Measurements from ENCODE around the gene ZNF786.
"Not testable (repeated sequence)": the region's sequence is repeated elsewhere in the genome, so short reads cannot be mapped to it uniquely, and the experiment has no call there.

Gene ZNF786

GRCh38 chr7:149081914-149082313, 8.6 kb downstream of the ZNF786 start:
- no peak for DNase-seq

- DNase-seq, result no peak
Observed at GRCh38 chr7:149077594-149077993, 12.9 kb downstream of the ZNF786 start.

DNA sequence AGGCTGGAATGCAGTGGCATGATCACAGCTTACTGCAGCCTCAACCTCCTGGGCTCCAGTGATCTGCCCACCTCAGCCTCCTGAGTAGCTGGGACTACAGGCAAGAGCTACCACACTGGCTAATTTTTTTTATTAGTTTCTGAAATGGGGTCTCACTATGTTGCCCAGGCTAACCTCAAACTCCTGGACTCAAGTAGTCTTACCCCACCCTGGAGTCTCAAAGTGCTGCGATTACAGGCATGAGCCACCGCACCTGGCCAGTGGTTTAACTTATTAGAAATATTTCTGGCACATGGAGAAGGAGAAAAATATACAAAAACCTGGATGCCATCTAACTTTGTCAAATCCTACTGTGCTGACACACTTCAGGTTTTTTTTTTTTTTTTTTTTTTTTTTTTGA, 15.2 kb downstream of the ZNF786 start:
- DNase-seq, result no peak

GRCh38 chr7:149074116-149074885, 16.2 kb downstream of the ZNF786 start:
- no peak for DNase-seq

GRCh38 chr7:149072438-149072775, 18.1 kb downstream of the ZNF786 start:
- DNase-seq, result no peak

GRCh38 chr7:149071641-149072437, 18.7 kb downstream of the ZNF786 start:
- DNase-seq, result no peak

DNA sequence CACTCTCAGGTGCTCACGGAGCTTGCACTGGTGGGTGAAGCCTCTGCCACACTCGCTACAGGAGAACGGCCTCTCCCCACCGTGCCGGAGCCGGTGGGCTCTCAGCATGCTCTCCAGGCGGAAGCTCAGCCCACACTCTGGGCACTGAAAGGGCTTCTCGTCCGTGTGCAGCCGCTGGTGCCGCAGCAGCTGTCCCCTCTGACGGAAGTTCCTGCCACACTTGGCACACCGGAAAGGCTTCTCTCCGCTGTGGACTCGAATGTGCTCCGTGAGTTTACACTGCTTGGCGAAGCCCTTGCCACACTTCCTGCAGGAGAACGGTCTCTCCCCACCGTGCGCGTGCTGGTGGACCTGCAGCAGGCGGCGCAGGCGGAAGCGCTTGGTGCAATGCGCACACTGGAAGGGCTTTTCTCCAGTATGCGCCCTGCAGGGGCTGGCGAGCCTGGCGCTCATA, 19.3 kb downstream of the ZNF786 start:
- DNase-seq, result no peak

GRCh38 chr7:149070372-149071125, 20.0 kb downstream of the ZNF786 start:
- DNase-seq, result no peak

DNA sequence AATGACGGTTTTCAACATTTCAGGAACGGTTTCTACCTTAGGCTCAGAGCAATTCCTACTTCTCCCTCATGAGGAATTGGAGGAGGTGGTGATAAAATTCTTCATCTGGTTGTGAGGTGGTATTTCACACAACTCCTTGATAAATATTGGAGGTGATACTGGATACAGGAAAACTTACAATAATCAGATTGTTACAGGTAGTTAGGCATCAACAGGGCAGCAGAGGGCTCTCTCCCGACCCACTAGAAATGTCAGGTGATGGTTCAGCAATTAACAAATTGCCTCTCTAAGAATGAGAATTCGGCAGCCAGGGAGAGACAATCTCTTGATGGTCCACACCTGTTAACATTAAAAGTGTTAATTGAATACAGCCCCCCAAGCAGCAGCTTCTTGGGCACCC, 22.6 kb downstream of the ZNF786 start:
- DNase-seq, result no peak

DNA sequence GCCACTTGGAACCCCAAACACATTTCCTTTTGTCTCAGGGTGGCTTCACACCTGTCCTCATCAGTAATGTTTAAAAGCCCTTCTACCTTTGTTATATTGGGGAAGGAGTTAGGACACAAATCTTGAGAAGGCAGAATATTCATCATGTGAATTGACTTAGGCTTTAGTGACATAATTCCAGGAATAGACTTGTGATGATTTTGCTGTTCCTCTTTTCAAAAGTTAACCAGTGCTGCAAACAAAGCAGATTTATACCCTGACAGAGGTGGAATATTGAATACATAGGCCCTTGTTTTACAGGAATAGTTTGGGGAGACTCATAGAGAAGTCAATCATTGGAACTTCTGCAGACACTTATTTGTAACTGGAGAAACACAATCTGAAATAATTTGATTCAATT, 27.0 kb downstream of the ZNF786 start:
- no peak for DNase-seq

DNA sequence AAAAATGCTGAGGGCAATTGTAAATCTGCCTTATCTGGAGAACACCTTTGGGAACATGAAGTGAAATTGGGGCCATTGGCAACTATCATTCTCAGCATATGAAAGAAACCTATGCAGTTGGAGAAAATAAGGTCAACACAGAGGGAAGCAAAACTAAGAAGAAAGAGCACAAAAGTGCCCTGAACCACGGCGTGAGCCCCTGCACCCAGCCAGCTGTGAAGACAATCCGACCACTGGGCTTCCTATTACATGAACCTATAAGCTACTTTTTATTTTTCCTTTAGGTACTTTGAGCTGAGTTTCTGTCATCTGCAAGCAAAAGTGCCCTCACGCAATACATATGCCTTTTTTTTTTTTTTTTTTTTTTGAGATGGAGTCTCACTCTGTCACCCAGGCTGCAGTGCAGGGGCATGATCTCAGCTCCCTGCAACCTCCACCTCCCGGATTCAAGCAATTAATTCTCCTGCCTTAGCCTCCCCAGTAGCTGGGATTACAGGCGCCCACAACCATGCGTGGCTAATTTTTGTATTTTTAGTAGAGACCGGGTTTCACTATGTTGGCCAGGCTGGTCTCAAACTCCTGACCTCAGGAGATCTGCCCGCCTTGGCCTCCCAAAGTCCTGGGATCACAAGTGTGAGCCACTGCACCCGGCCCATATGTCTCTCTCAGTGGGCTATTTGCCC, 28.2 kb downstream of the ZNF786 start:
- DNase-seq, result not testable (repeated sequence)

DNA sequence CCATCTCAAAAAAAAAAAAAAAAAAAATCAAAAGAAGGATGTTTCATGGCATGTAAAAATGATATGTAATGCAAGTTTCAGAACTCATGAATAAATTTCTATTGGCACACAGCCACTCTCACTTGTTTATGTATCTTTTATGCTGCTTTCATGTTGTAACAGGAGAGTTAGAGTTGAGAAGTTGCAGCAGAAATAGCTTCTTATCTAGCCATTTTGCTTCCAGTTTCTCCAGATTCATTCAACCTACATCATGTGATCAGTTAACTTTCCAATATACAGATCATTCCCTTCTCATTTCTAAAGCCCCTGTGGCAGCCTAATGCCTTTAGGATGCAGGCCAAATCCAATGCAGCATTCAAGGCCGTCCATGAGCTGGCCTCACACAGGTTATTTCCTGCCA, 30.4 kb downstream of the ZNF786 start:
- no peak for DNase-seq

DNA sequence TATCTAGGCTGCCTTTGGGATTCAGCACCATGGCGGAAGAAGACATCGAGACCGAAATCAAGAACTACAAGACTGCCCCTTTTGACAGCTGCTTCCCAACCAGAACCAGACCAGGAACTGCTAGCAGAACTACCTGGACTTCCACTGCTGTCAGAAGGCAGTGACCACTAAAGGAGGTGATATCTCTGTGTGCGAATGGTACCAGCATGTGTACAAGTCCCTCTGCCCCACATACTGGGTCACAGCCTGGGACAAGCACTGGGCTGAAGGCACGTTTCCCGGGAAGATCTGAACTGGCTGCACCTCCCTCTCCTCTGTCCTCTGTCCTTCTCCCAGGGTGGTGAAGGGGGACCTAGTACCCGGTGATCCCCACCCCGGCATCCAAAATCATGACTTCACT, 36.6 kb downstream of the ZNF786 start:
- DNase-seq, result no peak

DNA sequence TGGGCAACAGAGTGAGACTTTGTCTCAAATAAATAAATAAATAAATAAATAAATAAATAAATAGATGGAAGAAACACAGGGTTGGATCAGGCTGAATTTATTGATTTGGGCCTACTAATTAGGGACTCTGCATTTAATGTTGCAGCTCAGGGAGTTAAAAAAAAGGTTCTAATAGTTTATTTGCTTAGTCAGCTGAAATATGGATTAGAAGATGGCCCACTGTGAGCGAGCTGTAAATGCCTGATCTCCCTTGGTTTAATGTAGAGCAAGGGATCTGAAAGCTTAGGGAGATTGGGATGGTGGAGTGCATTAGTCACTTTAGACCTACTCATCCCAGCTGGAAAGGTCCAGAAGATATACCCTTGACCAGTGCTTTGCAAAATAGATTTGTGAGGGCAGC, 37.1 kb downstream of the ZNF786 start:
- no peak for DNase-seq

DNA sequence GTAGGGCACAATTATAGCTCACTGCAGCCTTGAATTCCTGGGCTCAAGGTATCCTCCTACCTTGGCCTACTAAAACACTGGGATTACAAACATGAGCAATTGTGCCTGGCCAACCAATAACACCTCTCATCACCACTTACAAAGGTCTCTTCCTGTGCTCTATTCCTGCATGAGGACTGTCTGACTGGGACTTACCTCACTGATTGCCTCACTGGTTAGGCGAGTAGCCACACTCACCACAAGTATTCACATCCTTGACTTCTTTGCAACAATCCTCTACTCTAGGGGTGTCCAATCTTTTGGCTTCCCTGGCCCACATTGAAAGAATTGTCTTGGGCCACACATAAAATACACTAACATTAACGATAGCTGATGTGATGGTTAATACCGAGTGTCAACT, 39.6 kb downstream of the ZNF786 start:
- DNase-seq, result no peak

- DNase-seq, result no peak
Observed at GRCh38 chr7:149048805-149049204, 41.7 kb downstream of the ZNF786 start.

GRCh38 chr7:149046416-149046815, 44.1 kb downstream of the ZNF786 start:
- no peak for DNase-seq

GRCh38 chr7:149043936-149044335, 46.6 kb downstream of the ZNF786 start:
- no peak for DNase-seq

GRCh38 chr7:149041350-149041749, 49.2 kb downstream of the ZNF786 start:
- DNase-seq, result no peak

GRCh38 chr7:149038641-149039040, 51.9 kb downstream of the ZNF786 start:
- not testable (repeated sequence) for DNase-seq

DNA sequence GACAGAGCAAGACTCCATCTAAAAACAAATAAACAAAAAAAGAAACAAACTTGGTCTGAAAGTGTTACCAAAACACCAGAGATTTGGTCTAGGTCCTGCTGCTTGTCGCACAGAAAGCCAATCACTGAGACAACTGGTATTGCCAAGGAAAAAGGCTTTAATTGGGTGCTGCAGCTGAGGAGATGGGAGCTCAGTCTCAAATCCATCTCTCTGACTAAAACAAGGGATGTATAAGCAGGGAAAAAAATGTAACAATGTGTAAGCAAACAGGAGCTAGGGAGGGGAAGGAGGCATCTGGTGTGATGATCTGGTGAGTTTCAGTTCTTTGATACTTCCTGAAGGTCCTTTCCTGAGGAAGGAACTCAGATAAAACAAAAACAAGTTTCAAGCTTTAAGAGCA, 53.8 kb downstream of the ZNF786 start:
- DNase-seq, result no peak

DNA sequence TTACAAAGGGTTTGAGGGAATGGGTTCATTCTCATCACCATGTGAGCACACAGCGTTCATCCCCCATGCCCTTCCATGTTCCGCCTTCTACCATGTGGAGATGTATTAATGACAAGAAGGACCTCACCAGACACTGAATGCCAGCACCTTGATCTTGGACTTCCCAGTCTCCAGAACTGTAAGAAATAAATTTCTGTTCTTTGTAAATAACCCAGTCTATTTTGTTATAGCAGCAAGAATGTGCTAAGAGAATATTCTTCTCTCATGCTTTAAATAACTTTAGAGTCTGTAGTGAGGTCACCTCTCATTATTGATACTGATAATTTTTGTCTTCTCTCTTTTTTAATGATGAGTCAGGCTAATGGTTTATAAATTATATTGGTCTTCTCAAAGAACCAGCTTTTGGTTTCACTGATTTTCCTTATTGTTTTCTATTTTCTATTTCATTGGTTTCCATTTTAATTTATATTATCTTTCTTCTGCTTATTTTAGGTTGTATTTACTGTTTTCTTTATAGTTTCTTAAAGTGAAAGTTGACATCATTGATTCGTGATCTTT, 59.1 kb downstream of the ZNF786 start:
- no peak for DNase-seq

DNA sequence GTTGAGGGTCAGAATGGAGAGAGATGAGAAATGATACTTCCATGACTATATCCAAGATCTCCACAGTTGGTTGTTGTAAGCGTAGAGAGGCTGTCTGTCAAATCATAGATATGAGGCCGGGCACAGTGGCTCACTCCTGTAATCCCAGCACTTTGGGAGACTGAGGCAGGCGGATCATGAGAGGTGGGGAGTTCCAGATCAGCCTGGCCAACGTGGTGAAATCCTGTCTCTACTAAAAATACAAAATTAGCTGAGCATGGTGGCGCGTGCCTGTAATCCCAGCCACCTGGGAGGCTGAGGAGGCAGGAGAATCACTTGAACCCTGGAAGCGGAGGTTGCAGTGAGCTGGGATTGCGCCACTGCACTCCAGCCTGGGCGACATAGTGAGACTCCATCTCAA, 60.1 kb downstream of the ZNF786 start:
- DNase-seq, result not testable (repeated sequence)

Measured in NCI-H524 treated with DMSO at 0.1 percent for 48 hours (cell line).